Upper lobe of left lung (tissue), 4 donors: Measurements from ENCODE around the gene TTC17.

ENCODE experiments used
- CTCF ChIP-seq, 6 experiments: fragments of 450-650 bp in 4 of 6; fragments of 200-600 bp in 2 of 6; sonication (generic) in 2 of 6; IDR thresholded peaks; one replicate each; pipeline ENCODE4 v1.5.1; 2016 to 2019; ENCODE audit warnings: antibody characterized with exemption in 6 of 6
- EP300 ChIP-seq, 4 donors: sonication (generic); formaldehyde crosslinking; IDR thresholded peaks; one replicate each; pipeline ENCODE4 v1.5.1; 2017; ENCODE audit warnings: antibody characterized with exemption in 4 of 4, control low read depth in 2 of 4
- POLR2A ChIP-seq, 4 donors: fragments of 450-650 bp; IDR thresholded peaks; one replicate each; pipeline ENCODE4 v1.5.1; 2016 to 2017; ENCODE audit warnings: antibody characterized with exemption in 4 of 4, mild to moderate bottlenecking in 2 of 4

- TF ChIP-seq POLR2A (IDR thresholded peaks at IDR 0.05): peak in 3 of 4 donors; percentile 49 to 84 (median 79)
- peak; percentile 43 to 91 (median 69) for TF ChIP-seq CTCF (IDR thresholded peaks at IDR 0.05)
- TF ChIP-seq EP300 (IDR thresholded peaks at IDR 0.05): no peak
These were observed 46.7 kb upstream of the TTC17 start, which contains the start of gene API5 for GRCh38 chr11:43311791-43312607.
